ENCODE results near the gene CNTN1.
"Not testable (repeated sequence)": the region's sequence is repeated elsewhere in the genome, so short reads cannot be mapped to it uniquely, and the experiment has no call there.

CNTN1 gene

GRCh38 chr12:41053046-41053445, 360.8 kb downstream of the CNTN1 start:
- no peak for DNase-seq

- no peak for DNase-seq
Measured at GRCh38 chr12:41055875-41056577, 363.8 kb downstream of the CNTN1 start.

GRCh38 chr12:41058266-41058665, 366.0 kb downstream of the CNTN1 start:
- DNase-seq, result no peak

GRCh38 chr12:41061192-41061591, 369.0 kb downstream of the CNTN1 start:
- DNase-seq, result no peak

GRCh38 chr12:41064411-41064810, 372.2 kb downstream of the CNTN1 start:
- DNase-seq, result no peak

GRCh38 chr12:41067941-41068645, 375.9 kb downstream of the CNTN1 start:
- DNase-seq, result no peak

- DNase-seq, result no peak
Measured at GRCh38 chr12:41073633-41074472, 381.6 kb downstream of the CNTN1 start.

GRCh38 chr12:41074473-41074769, 382.2 kb downstream of the CNTN1 start:
- DNase-seq, result no peak

GRCh38 chr12:41076114-41076513, 383.9 kb downstream of the CNTN1 start:
- no peak for DNase-seq

- DNase-seq, result not testable (repeated sequence)
Measured at GRCh38 chr12:41081241-41081640, 389.0 kb downstream of the CNTN1 start.

- no peak for DNase-seq
Measured at GRCh38 chr12:41089438-41089837, 397.2 kb downstream of the CNTN1 start.

- no peak for DNase-seq
Measured at GRCh38 chr12:41092115-41092514, 399.9 kb downstream of the CNTN1 start.

GRCh38 chr12:41096797-41097196, 404.6 kb downstream of the CNTN1 start:
- DNase-seq, result no peak

- DNase-seq, result no peak
Measured at GRCh38 chr12:41100572-41100971, 408.3 kb downstream of the CNTN1 start.

- no peak for DNase-seq
Measured at GRCh38 chr12:41101806-41102205, 409.6 kb downstream of the CNTN1 start.

- no peak for DNase-seq
Measured at GRCh38 chr12:41103614-41104013, 411.4 kb downstream of the CNTN1 start.

GRCh38 chr12:41106315-41106714, 414.1 kb downstream of the CNTN1 start:
- no peak for DNase-seq

- no peak for DNase-seq
Measured at GRCh38 chr12:41108032-41108431, 415.8 kb downstream of the CNTN1 start.

- DNase-seq, result no peak
Measured at GRCh38 chr12:41112903-41113302, 420.7 kb downstream of the CNTN1 start.

- DNase-seq, result no peak
Measured at GRCh38 chr12:41120211-41120610, 428.0 kb downstream of the CNTN1 start.

GRCh38 chr12:41121374-41121773, 429.1 kb downstream of the CNTN1 start:
- no peak for DNase-seq
